ENCODE data around the gene SRP72. TPM values are rescaled to one million over a fixed set of nuclear protein-coding genes. Genes with fewer than 3 reads are reported as not detected.

SRP72 gene
- total and polyA plus RNA-seq, 2 of the 4 experiments (the other 2 are of a cell fraction) = 73.8 to 123 TPM

- ATAC-seq (ENCODE audit: low read depth) = peak; percentile 67
- Histone ChIP-seq H4K8ac (ENCODE audit: low read depth in 2 of 2, low read length in 2 of 2) (no peak overlapping the region), H2AFZ (replicated peaks; ENCODE audit: low read length, poor library complexity) (no peak overlapping the region), H2BK5ac (ENCODE audit: low read depth, low read length, poor library complexity, severe bottlenecking) (no peak overlapping the region), H4K20me1 (ENCODE audit: insufficient read depth, low read length) (no peaks in the 10 kb centered on the region; the same call in none of the 2 replicates), H3K9me1 (ENCODE audit: insufficient read depth, low read length) (0 out of 2 replicates have a peak, but pooled peaks cover 4% of the 10 kb centered on the region), H2AK9ac (replicated peaks; ENCODE audit: low read depth, low read length, poor library complexity) (no peak overlapping the region), H3K9me3 (ENCODE audit: control insufficient read depth, insufficient read depth, low read length) (no peaks in the 10 kb centered on the region), H4K91ac (ENCODE audit: insufficient read depth, low read depth, low read length) (no peak overlapping the region), H4K5ac (ENCODE audit: low read depth, low read length) (no peak overlapping the region), H3K4me3 (ENCODE audit: insufficient read depth, low read depth, low read length) (no peak overlapping the region), H3K9ac (ENCODE audit: low read depth, low read length) (no peak overlapping the region), H2AK5ac (ENCODE audit: low read depth, low read length) (no peak overlapping the region), H2BK15ac (ENCODE audit: low read depth, low read length) (no peak overlapping the region), H2BK20ac (ENCODE audit: low read depth, low read length) (no peak overlapping the region), H3K27me3 (ENCODE audit: control insufficient read depth, insufficient read depth, low read length) (no peaks in the 10 kb centered on the region), H3K4ac (ENCODE audit: low read depth, low read length) (no peak overlapping the region), H3K79me1 (ENCODE audit: low read depth in 1 of 2, low read length in 2 of 2) (peaks cover 10 to 24% of the 10 kb centered on the region in 2 experiments), H3K4me1 (ENCODE audit: control insufficient read depth, insufficient read depth, low read length) (no peaks in the 10 kb centered on the region), H3K56ac (ENCODE audit: extremely low read depth, insufficient read depth, low read length) (no peak overlapping the region), H3K27ac (ENCODE audit: insufficient read depth, low read length) (no peak overlapping the region), H3K18ac (ENCODE audit: low read depth, low read length) (no peak overlapping the region), H3K36me3 (ENCODE audit: control insufficient read depth, insufficient read depth, low read length) (peaks cover 2% of the 10 kb centered on the region; the same call in 1 of the 2 replicates), H3K4me2 (ENCODE audit: low read depth, low read length) (no peak overlapping the region), H3K23ac (ENCODE audit: low read depth, low read length) (no peak overlapping the region), H2BK120ac (ENCODE audit: low read depth, low read length) (no peak overlapping the region), H3K14ac (replicated peaks; ENCODE audit: low read depth, low read length) (no peak overlapping the region)
- in situ Hi-C loops (cut with MboI; ENCODE audit: low sequenced_read_pairs) (loop anchor here (25.0 kb wide), 1 partner anchor 412 kb away; no protein-coding TSS in a partner anchor), dilution Hi-C loops (cut with HindIII; ENCODE audit: low sequenced_read_pairs, unreplicated experiment) (no loop called here), intact Hi-C loops (cut with micrococcal nuclease) (loop anchor here (1.0 kb wide), 3 partner anchors 119 to 411 kb away; no protein-coding TSS in a partner anchor)
- POLR2A ChIA-PET (ENCODE audit: unreplicated experiment) = no interaction called here
- no TSS peak for BruUV-seq (replicated peaks)
- peak; percentile 45 for DNase-seq
- TF ChIP-seq SMC3 (IDR thresholded peaks at IDR 0.05; ENCODE audit: low read depth, low read length) (peak; percentile 63), CHD1 (IDR thresholded peaks at IDR 0.05; ENCODE audit: low read depth, low read length) (no peak), RFX5 (IDR thresholded peaks at IDR 0.05; ENCODE audit: low read depth, low read length) (no peak), RAD21 (IDR thresholded peaks at IDR 0.05; ENCODE audit: low read length) (peak; percentile 53)
- TF ChIP-seq, protein P1, sequence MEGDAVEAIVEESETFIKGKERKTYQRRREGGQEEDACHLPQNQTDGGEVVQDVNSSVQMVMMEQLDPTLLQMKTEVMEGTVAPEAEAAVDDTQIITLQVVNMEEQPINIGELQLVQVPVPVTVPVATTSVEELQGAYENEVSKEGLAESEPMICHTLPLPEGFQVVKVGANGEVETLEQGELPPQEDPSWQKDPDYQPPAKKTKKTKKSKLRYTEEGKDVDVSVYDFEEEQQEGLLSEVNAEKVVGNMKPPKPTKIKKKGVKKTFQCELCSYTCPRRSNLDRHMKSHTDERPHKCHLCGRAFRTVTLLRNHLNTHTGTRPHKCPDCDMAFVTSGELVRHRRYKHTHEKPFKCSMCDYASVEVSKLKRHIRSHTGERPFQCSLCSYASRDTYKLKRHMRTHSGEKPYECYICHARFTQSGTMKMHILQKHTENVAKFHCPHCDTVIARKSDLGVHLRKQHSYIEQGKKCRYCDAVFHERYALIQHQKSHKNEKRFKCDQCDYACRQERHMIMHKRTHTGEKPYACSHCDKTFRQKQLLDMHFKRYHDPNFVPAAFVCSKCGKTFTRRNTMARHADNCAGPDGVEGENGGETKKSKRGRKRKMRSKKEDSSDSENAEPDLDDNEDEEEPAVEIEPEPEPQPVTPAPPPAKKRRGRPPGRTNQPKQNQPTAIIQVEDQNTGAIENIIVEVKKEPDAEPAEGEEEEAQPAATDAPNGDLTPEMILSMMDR (conservative IDR thresholded peaks at IDR 0.05; ENCODE audit: low read depth, low read length) = peak; percentile 65
- CTCF ChIA-PET = interaction anchor here (1.1 kb wide), 1 partner anchor 10 kb away, joined by 8 read pairs; the partner anchor contains the start of gene PPAT
- no CpG with 5 or more reads among the region's 5 CpGs for WGBS, 2 experiments (ENCODE audit: extremely low coverage in 2 of 2, insufficient read length in 1 of 2)
Measured at GRCh38 chr4:56424697-56425514, 42.5 kb upstream of the SRP72 start.

Data from IMR-90 (cell line).